ENCODE data around the gene PLEKHM1. TPM values are rescaled to one million over a fixed set of nuclear protein-coding genes. Genes with fewer than 3 reads are reported as not detected.

PLEKHM1 gene
- total RNA-seq, 2 experiments from 2014 or later: 108 to 118 TPM

DNA sequence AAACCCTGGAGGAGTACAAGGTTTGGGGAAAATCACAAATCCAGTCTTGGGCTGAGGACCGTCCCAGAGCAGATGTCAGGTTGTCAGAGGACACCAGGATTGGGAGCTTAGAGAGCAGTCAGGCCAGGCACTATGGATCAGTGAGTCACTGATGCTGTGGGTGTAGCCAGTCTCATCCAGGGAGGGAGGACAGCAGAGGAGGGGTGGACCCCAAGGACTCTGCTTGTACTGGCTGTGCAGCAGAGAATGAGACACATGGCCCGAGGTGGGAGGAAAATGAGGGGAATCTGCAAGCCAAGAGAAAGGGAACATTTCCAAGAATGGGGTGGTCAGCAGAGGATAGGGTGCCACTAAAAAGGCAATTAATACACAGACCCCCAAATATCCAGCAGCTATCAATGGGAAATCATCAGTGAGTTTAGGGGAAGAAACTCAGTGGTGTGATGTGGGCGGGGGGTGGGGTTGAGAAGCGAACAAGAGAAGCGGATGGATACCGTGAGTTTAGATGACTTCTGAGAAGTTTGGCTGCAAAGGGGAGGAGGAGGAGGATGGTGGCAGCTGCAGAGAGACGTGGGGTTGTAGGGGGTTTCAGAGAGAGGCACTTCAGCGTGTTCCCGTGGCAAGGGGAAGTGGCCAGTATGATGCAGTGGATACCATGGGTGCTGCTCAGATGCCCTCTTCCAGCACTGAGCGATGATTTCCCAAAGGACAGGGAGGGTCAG is 101.8 kb downstream of the PLEKHM1 start:
- Mint-ChIP-seq H3K9me3 (no peaks in the 10 kb centered on the region), H3K27ac (no peak overlapping the region), H3K4me3 (no peak overlapping the region), H3K27me3 (peaks cover 12% of the 10 kb centered on the region), H3K36me3 (ENCODE audit: low read depth) (no peaks in the 10 kb centered on the region), H3K4me1 (ENCODE audit: low read depth) (peaks cover 11% of the 10 kb centered on the region)
- ChIA-PET POLR2A (interaction anchor here (1.4 kb wide), 1 partner anchor 72 kb away, joined by 5 read pairs; the partner anchor contains the start of gene MAP3K14), CTCF (interaction anchor here (0.7 kb wide), 1 partner anchor 40 kb away, joined by 3 read pairs; no protein-coding TSS in a partner anchor)
- DNase-seq (no peak), ATAC-seq (ENCODE audit: poor library complexity) (no peak)
- TF ChIP-seq, protein P1, sequence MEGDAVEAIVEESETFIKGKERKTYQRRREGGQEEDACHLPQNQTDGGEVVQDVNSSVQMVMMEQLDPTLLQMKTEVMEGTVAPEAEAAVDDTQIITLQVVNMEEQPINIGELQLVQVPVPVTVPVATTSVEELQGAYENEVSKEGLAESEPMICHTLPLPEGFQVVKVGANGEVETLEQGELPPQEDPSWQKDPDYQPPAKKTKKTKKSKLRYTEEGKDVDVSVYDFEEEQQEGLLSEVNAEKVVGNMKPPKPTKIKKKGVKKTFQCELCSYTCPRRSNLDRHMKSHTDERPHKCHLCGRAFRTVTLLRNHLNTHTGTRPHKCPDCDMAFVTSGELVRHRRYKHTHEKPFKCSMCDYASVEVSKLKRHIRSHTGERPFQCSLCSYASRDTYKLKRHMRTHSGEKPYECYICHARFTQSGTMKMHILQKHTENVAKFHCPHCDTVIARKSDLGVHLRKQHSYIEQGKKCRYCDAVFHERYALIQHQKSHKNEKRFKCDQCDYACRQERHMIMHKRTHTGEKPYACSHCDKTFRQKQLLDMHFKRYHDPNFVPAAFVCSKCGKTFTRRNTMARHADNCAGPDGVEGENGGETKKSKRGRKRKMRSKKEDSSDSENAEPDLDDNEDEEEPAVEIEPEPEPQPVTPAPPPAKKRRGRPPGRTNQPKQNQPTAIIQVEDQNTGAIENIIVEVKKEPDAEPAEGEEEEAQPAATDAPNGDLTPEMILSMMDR (IDR thresholded peaks at IDR 0.05): no peak
- intact Hi-C loops (cut with DNase I, micrococcal nuclease): loop anchor here (5.0 kb wide), 1 partner anchor 71 kb away; the partner anchor contains the start of gene MAP3K14 (in 2 of the 2)
- peaks cover 10% of the 10 kb centered on the region for H3K4me1 ChIP-seq (ENCODE audit: insufficient read depth, low read length)
- H3K9me3 ChIP-seq (ENCODE audit: control insufficient read depth in 1 of 2, insufficient read depth in 1 of 2, low read length in 2 of 2): no peaks in the 10 kb centered on the region
- H3K36me3 ChIP-seq (ENCODE audit: insufficient read depth, low read length): peaks cover 2% of the 10 kb centered on the region
- no peaks in the 10 kb centered on the region for H3K27me3 ChIP-seq (ENCODE audit: control insufficient read depth in 1 of 2, insufficient read depth in 2 of 2, low read length in 2 of 2)
- H3K4me3 ChIP-seq (ENCODE audit: low read length): no peak overlapping the region
- no peak overlapping the region for H3K27ac ChIP-seq (ENCODE audit: low read depth in 1 of 2, low read length in 2 of 2)

DNA sequence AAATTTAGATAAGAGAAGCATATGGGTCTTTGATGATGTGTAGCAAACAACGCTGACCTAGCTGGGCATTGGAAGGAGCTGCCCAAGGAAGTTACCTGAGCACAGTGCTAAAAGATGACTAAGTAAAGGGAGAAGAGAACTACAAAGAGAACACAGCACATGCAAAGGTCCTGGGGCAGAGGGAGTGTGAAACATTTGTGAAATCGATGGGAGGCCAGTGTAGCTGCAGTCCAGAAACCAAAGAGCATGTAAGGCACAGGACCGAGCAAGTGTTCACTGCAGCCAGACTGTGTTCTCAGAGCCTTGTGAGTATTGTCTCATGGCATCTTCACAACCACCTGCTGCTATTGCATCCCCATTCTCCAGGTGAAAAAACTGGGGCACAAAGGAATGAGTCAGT is 102.8 kb downstream of the PLEKHM1 start:
- H3K4me3 Mint-ChIP-seq: no peak overlapping the region
- Histone ChIP-seq H3K9me3 (ENCODE audit: control insufficient read depth in 1 of 2, insufficient read depth in 1 of 2, low read length in 2 of 2) (no peaks in the 10 kb centered on the region), H3K36me3 (ENCODE audit: insufficient read depth, low read length) (no peaks in the 10 kb centered on the region), H3K27me3 (ENCODE audit: control insufficient read depth in 1 of 2, insufficient read depth in 2 of 2, low read length in 2 of 2) (no peaks in the 10 kb centered on the region), H3K4me3 (ENCODE audit: low read length) (no peak overlapping the region), H3K4me1 (ENCODE audit: insufficient read depth, low read length) (peaks cover 10% of the 10 kb centered on the region), H3K27ac (ENCODE audit: low read depth in 1 of 2, low read length in 2 of 2) (no peak overlapping the region)
- intact Hi-C loops (cut with DNase I, micrococcal nuclease): loop anchor here (5.0 kb wide), 1 partner anchor 70 kb away; the partner anchor contains the start of gene MAP3K14 (in 2 of the 2)
- no peak overlapping the region for H3K27ac Mint-ChIP-seq
- H3K27me3 Mint-ChIP-seq: peaks cover 12% of the 10 kb centered on the region
- ATAC-seq (ENCODE audit: poor library complexity) (no peak), DNase-seq (no peak)
- H3K36me3 Mint-ChIP-seq (ENCODE audit: low read depth): no peaks in the 10 kb centered on the region
- peaks cover 11% of the 10 kb centered on the region for H3K4me1 Mint-ChIP-seq (ENCODE audit: low read depth)
- no peaks in the 10 kb centered on the region for H3K9me3 Mint-ChIP-seq
- POLR2A ChIA-PET: no interaction called here
- TF ChIP-seq, protein P1 (IDR thresholded peaks at IDR 0.05): no peak
- CTCF ChIA-PET: interaction anchor here (0.7 to 1.7 kb wide), 5 partner anchors 103 to 169 kb away, joined by 3 to 11 read pairs (median 4); partner anchors contain the start of gene PLEKHM1

DNA sequence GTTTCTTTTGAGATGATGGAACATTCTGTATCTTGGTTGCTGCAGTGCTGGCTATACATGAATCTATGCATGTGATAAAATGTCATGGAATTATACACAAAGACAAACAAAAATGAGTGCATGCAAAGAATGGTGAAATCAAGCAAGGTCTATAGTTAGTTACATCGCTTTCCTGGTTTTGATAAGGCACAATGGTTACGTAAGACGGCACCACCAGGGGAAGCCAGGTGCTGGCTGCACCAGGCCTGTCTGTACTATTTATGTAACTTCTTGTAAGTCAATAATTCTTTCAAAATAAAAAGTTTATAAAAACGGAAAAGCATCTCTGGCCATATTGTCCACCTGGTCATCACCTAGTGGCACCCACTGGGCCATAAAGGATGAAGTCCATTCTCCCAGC is 104.3 kb downstream of the PLEKHM1 start:
- Mint-ChIP-seq H3K27me3 (peaks cover 12% of the 10 kb centered on the region), H3K36me3 (ENCODE audit: low read depth) (no peaks in the 10 kb centered on the region), H3K9me3 (no peaks in the 10 kb centered on the region), H3K27ac (no peak overlapping the region), H3K4me1 (ENCODE audit: low read depth) (peaks cover 5% of the 10 kb centered on the region), H3K4me3 (no peak overlapping the region)
- no peaks in the 10 kb centered on the region for H3K9me3 ChIP-seq (ENCODE audit: control insufficient read depth in 1 of 2, insufficient read depth in 1 of 2, low read length in 2 of 2)
- intact Hi-C loops (cut with DNase I, micrococcal nuclease): loop anchor here (5.0 kb wide), 1 partner anchor 69 kb away; the partner anchor contains the start of gene MAP3K14 (in 2 of the 2)
- ATAC-seq (ENCODE audit: poor library complexity) (no peak), DNase-seq (no peak)
- ChIA-PET POLR2A (interaction anchor here (1.2 to 1.6 kb wide), 4 partner anchors 69 to 167 kb away, joined by 7 to 18 read pairs (median 10); no protein-coding TSS in a partner anchor), CTCF (interaction anchor here (0.6 to 2.6 kb wide), 27 partner anchors 8 to 252 kb away, joined by 3 to 83 read pairs (median 4); partner anchors contain the start of genes ACBD4 and MAP3K14)
- no peak overlapping the region for H3K27ac ChIP-seq (ENCODE audit: low read depth in 1 of 2, low read length in 2 of 2)
- H3K4me3 ChIP-seq (ENCODE audit: low read length): no peak overlapping the region
- TF ChIP-seq, protein P1 (IDR thresholded peaks at IDR 0.05): no peak
- peaks cover 10% of the 10 kb centered on the region for H3K4me1 ChIP-seq (ENCODE audit: insufficient read depth, low read length)
- H3K36me3 ChIP-seq (ENCODE audit: insufficient read depth, low read length): no peaks in the 10 kb centered on the region
- no peaks in the 10 kb centered on the region for H3K27me3 ChIP-seq (ENCODE audit: control insufficient read depth in 1 of 2, insufficient read depth in 2 of 2, low read length in 2 of 2)

Other genes starting within 250 kb of the PLEKHM1 start
- gene SPATA32, start 228.6 kb downstream of the PLEKHM1 start, total RNA-seq: under 1 TPM; 0.20 to 0.27 TPM
- gene MAP3K14, start 173.7 kb downstream of the PLEKHM1 start, total RNA-seq: 10 to 100 TPM; 41.4 to 46.5 TPM
- gene ARHGAP27, start 57.9 kb downstream of the PLEKHM1 start, total RNA-seq: 10 to 100 TPM; 33.3 to 35.2 TPM